GM18870 (cell line): ENCODE data around the gene TNF.
"Not testable (repeated sequence)": the region's sequence is repeated elsewhere in the genome, so short reads cannot be mapped to it uniquely, and the experiment has no call there.

Experiments used
- ATAC-seq: cut with Tn5 transposase; IDR thresholded peaks from one replicate; pipeline ENCODE4 v1.9.1; 2021; ENCODE audit warnings: moderate library complexity; ENCODE audit not compliant: unreplicated experiment

TNF gene

GRCh38 chr6:31586599-31587281 lies 11.4 kb downstream of the TNF start:
- no peak for ATAC-seq

GRCh38 chr6:31587791-31588777 lies 12.7 kb downstream of the TNF start:
- no peak for ATAC-seq

- ATAC-seq: no peak
These were observed 13.7 kb downstream of the TNF start for GRCh38 chr6:31588871-31589650.

GRCh38 chr6:31590691-31591090 lies 15.3 kb downstream of the TNF start:
- not testable (repeated sequence) for ATAC-seq

GRCh38 chr6:31592396-31592771 lies 17.0 kb downstream of the TNF start:
- no peak for ATAC-seq

GRCh38 chr6:31597006-31597405 lies 21.6 kb downstream of the TNF start:
- no peak for ATAC-seq

GRCh38 chr6:31607317-31607716 lies 32.0 kb downstream of the TNF start:
- no peak for ATAC-seq

GRCh38 chr6:31609519-31610406 lies 34.4 kb downstream of the TNF start:
- no peak for ATAC-seq

GRCh38 chr6:31610968-31611367 lies 35.6 kb downstream of the TNF start:
- ATAC-seq: no peak

GRCh38 chr6:31614075-31614619 lies 38.8 kb downstream of the TNF start:
- no peak for ATAC-seq

GRCh38 chr6:31614684-31615578 lies 39.6 kb downstream of the TNF start, which contains the start of gene AIF1:
AIF1 (plus strand) TSS chr6:31615234; CDS start chr6:31615330, 96 bp downstream.
- no peak for ATAC-seq

- ATAC-seq: no peak
These were observed 40.4 kb downstream of the TNF start for GRCh38 chr6:31615748-31616147.

- ATAC-seq: no peak
These were observed 41.6 kb downstream of the TNF start for GRCh38 chr6:31617010-31617409.

GRCh38 chr6:31619805-31620585 lies 44.6 kb downstream of the TNF start:
- ATAC-seq: peak; percentile 84

GRCh38 chr6:31620586-31621319 lies 45.4 kb downstream of the TNF start, which contains the start of gene PRRC2A:
PRRC2A (plus strand) TSS chr6:31620715; CDS start chr6:31622790, 2,075 bp downstream.
- ATAC-seq: peak; percentile 17

- no peak for ATAC-seq
These were observed 46.1 kb downstream of the TNF start for GRCh38 chr6:31621320-31621939.

- no peak for ATAC-seq
These were observed 46.6 kb downstream of the TNF start for GRCh38 chr6:31621991-31622390.
